Stimulated activated CD4-positive, alpha-beta T cell treated with anti-CD3 and anti-CD28 coated beads, Interleukin-1b, Interleukin-23, amount 100 ng/mL, for 1 hour (primary cell): Measurements from ENCODE around the gene AAGAB.
A peak's percentile ranks its signal among the peaks of the same experiment; 100 is the strongest.
"Not testable (repeated sequence)": the region's sequence is repeated elsewhere in the genome, so short reads cannot be mapped to it uniquely, and the experiment has no call there.

Experiments
- DNase-seq, 2 donors: peaks; one replicate each; pipeline ENCODE4 v3.0.0-alpha.2; 2020; ENCODE audit warnings: low read depth in 2 of 2

The AAGAB gene, protein sequence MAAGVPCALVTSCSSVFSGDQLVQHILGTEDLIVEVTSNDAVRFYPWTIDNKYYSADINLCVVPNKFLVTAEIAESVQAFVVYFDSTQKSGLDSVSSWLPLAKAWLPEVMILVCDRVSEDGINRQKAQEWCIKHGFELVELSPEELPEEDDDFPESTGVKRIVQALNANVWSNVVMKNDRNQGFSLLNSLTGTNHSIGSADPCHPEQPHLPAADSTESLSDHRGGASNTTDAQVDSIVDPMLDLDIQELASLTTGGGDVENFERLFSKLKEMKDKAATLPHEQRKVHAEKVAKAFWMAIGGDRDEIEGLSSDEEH

GRCh38 chr15:67254238-67255175, at the start of gene AAGAB, which contains the start of gene IQCH:
Gene AAGAB, minus strand, starts transcription at chr15:67254661. Its CDS starts 30 bp downstream, at chr15:67254631.
Gene IQCH, plus strand, starts transcription at chr15:67254786. Its CDS starts 111 bp downstream, at chr15:67254897.
- DNase-seq, result peak; percentile 89 to 96

DNA sequence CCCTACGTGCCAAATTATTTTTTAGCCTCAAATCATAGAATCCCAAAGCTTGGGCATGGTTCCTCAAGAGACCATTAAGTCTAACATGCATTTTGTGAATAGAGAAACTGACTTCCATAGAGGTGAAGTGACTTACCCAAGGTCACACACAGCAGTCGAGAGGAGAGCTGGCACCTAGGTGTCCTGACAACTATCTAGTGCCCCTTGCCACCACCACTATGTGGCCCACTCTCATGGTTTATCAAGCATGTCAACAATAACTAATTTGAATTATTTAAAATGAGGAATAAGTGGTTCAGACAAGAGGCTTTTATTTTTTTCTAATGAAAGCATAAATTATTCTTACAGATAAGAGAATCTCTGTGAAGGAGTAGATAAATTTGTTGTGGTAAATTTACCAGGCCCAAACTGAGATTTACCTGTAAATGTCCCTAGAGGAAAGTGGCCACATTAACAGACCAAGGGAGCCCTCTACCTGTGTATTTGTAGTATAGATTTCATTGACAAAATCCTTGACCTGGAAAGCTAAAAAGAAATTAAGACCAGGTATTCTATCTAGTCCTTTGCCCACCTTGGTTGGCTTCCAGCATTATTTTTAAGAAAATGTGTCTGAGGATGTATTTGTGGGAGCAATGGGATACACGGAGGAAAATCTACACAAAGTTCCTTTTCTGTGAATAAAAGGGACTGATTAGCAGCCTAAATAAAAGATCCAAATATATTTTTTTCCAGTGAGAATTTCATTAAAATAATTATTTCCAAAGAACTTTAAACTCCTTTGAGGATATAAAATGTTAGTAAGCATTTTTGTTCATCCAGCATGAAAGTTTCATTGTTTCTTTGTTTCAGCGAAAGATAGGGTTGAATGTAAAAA, 49.3 kb upstream of the AAGAB start:
- no peak for DNase-seq

DNA sequence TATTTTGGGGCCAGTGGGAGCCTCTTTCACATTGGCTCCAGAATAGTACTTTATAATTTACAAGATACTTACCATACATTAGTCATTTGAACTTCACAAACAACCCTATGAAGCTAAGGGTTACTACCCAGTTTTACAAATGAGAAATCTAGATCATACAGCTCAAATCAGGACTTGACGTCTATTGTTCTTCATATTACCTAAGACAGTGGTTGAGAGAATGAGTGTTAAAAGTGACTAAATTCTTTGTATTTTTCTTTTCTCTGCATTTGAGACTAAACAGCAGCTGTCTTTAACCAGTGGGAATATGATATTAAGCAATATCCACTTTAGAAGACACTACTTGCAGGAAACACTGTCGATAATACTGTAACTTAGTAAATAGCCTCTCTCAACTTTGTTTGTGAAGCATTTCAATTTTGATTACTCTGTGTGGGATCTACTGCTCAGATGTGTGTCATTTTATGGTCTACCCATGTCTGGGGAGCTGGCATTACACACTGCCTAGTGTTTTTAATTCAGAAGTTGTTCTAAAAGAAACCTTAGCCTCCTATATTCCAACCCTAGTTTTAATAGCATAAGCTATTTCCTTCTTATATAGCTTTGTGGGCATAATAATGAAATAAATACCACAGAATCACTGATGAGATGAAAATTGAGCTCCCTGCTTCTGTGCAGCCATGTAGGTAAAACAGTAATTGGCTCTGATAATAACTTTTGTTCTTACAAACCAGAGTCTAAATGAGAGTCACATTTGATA, 46.0 kb upstream of the AAGAB start:
- DNase-seq, result no peak

DNA sequence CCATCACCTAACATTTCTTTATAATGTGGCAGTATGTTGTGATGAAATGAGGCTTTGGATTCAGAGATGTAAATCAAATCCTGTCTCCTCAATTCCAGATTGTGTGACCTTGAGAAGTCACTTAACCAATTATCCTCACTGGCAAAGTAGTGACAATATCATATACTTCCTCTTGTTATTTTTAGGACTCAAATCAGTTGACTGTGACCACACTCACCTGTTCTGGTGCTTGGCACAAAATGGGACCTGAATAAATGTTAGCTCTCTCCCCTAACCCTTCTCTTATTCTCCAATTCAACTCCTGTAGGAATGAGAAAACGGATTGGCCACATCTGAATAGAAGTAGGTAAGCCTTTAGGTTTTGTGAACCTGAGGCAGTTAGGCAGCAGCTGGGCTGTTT, 42.2 kb upstream of the AAGAB start:
- DNase-seq, result no peak

DNA sequence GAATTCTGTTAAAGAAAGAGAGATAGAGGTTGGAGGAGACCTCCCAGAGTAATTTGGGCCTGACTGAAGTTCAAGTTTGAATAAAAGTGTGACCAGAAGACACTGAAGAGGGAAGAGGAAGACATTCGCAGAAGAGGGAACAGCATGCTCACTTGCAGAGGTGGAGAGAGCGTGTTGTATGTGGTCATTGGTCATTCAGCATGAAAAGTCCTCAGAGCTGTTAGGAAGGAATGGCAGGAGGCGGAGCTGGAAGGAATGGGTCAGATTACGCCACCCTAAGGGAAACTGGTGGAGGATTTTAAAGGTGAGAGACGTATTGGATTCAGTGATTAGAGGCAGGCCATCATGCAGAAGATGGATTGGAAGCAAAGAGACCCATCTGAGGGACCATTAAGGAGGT, 41.7 kb upstream of the AAGAB start:
- DNase-seq, result no peak

DNA sequence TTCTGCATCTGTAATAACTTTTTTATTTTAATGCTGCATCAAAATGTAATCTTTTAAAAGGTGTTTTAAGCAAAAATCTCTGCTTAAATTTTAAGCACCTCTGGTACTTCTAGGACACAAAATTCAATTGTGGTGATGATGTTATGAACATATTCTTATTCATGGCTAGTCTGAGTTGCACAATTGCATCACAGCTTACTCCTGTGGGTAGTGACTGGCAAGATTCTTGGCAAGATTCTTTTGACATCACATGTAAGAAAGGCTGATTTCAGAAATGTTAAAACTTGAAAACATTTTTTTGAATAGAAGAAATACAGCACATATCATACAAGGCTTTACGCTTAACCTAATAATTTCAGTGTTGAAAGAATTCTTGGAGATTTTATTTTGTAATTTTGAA, 35.9 kb upstream of the AAGAB start:
- DNase-seq, result no peak

DNA sequence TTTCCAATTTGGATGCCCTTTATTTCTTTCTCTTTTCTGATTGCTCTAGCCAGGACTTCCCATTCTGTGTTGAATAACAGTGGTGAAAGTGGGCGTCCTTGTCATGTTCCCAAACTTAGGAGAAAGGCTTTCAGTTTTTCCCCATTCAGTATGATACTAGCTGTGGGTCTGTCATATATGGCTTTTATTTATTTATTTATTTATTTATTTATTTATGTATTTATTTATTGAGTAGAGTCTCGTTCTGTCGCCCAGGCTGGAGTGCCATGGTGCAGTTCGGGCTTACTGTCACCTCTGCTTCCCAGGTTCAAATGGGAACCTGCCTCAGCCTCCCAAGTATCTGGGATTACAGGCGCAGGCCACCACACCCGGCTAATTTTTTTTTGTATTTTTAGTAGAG, 31.9 kb upstream of the AAGAB start:
- DNase-seq, result not testable (repeated sequence)

DNA sequence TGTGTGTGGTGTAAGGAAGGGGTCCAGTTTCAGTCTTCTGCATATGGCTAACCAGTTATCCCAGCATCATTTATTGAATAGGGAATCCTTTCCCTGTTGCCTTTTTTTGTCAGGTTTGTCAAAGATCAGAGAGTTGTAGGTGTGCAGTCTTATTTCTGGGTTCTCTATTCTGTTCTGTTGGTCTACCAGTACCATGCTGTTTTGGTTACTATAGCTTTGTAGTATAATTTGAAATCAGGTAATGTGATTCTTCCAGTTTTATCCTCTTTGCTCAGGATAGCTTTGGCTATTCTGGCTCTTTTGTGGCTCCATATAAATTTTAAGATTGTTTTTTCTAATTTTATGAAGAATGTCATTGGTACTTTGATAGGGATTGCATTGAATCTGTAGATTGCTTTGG, 31.2 kb upstream of the AAGAB start:
- DNase-seq, result not testable (repeated sequence)

GRCh38 chr15:67281714-67282113, 27.3 kb upstream of the AAGAB start:
- DNase-seq, result no peak

DNA sequence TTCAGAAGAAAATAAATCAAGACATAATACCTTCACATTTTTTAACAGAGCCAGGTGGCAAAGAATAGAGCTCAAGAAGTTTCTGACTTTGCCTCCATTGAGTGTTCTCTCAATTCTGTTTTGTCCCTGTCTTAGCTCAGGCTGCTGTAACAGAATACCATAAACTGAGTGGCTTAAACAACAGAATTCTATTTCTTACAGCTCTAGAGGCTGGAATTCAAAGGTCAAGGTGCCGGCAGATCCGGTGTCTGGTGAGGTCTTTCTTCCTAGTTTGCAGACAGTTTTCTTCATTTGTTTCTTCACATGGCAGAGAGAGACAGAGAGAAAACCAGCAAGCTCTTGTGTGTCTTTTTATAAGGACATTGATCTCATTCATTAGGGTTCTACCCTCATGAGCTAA, 25.8 kb upstream of the AAGAB start:
- no peak for DNase-seq

DNA sequence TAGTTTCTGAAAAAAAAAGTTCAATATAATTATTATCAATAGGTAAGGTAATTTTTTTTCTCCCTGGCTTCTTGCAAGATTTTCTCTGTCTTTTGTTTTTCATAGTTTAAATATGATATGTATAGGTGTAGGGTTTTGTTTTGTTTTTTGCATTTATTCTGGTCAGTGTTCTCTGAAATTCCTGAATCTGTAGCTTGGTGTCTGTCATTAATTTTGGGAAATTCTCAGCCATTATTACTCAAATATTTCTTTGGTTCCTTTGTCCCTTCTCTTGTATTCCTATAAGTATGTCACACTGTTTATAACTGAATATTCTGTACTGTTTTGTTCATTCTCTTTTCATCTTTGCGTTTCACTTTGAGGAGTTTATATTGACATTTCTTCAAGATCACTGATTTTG, 22.2 kb upstream of the AAGAB start:
- no peak for DNase-seq

DNA sequence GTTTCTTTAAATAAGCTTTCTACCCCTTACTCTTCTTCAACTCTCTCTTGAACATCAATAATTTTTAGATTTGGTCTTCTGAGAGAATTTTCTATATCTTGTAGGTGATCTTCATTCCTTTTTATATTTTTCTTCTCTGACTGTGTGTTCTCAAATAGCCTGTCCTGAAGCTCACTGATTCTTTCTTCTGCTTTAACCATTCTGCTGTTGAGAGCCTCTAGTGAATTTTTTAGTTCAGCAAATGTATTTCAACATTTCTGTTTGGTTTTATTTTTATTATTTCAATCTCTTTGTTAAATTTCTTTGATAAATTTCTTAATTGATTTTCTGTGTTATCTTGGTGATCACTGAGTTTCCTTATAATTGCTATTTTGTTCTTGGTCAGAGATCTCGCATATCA, 19.8 kb upstream of the AAGAB start:
- DNase-seq, result no peak

DNA sequence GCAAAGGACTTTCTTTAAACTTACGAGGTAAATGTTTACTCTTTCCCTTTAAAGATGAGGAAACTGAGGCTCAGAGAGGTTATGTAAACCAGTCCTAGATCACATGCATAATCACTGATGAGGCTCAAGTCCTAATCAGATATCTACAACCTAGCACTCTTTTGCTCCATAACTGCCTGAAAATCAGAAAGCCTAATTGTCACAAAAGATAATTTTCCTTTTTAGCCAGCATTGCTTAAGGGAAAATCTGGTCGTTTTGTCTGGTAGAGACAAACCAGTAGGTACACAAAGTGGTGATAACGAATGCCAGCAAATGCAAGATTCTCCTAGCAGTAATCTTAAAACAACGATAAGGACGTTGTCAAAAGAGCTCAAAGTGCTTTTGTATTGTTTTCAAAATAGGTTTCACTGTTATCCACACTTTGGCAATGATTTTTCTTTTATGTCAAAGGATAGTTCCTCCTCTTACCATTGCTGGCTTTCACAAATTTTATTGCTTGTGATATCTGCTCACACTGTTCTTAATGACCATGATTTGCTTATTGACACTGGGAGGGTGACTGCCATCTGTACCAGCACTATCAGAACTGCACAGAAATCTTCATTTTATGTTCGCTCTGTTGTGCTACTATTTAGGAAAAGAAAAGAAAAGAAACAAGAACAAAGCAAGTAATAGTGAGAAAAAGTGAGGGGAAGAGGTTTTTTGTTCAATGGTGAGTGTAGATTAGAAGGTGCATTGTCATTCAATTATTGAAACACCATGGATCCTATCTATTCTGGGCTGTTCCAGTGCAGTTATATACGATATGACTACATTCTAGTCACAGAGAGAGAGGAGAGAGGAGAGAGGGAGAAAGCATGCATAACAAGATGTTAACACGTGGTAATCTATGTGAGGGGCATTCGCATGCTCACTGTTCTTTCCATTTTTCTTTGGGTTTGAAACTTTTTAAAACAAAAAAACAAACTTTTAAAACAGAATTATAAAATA, 13.8 kb upstream of the AAGAB start:
- DNase-seq, result no peak

DNA sequence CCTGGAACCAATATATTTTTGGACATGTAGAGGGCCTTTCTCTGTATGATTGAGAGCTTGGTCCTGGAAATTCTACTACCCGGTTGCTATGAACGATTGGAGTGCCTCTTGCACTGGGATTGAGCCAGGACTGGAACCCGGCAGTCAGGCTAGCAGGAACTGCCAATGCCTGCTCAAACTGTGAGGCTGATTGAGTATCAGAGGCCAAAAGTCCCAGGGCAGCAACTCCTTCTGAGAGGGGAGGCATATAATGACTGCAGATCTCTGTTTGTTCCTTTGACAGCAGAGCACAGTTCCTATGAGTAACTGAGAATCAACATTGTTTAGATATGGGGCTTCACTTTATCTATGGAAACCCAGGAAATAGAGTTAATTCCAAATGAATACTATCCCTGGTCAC, 13.0 kb upstream of the AAGAB start:
- DNase-seq, result no peak

DNA sequence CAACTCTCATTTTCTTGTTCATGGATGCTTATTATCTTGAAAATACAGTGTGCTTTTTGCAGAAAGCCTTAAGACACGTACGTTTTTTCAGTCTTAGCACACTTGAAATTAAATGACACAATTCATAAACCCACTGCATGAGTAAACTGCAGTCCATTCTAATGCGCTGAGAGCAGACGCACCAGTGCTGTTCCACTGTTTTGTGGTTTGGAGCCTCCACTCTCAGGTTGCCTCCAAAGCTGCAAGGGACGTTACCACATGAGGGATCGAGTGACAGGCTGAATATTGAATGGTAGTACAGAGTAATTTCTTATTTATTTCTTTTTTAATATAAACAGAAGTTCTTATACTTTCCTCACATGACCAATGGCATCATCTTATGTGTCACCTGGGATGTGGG, 12.4 kb upstream of the AAGAB start:
- no peak for DNase-seq

- DNase-seq, result no peak
These were observed 5.3 kb upstream of the AAGAB start for GRCh38 chr15:67259806-67260205.

DNA sequence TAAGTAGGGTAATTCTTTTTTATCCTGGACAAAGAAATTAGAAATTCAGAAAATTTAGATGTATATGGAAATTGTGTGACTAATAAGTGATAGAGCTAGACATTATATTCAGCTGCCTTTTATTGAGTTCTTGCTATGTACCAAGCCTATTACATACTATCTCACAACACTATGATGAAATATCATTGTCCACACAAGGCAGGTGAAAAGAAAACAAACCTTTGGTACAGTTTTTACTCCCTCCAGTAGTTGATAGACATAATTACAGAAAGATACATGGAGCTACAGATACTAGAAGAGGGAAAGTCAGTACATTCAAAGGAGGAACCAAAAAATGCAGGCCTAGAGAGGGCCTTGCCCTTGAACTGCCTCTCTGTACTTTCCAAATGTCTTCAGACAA, 4.9 kb upstream of the AAGAB start:
- no peak for DNase-seq

GRCh38 chr15:67258412-67258811, 4.0 kb upstream of the AAGAB start:
- DNase-seq, result not testable (repeated sequence)

GRCh38 chr15:67256051-67256450, 1.6 kb upstream of the AAGAB start:
- no peak for DNase-seq
